Vagina (tissue), 2 donors: ENCODE results near the gene ATP6V1G2.

Source experiments
- POLR2A ChIP-seq, 2 donors: fragments of 450-650 bp; IDR thresholded peaks; one replicate each; pipeline ENCODE4 v1.6.1; 2017; ENCODE audit warnings: antibody characterized with exemption in 2 of 2, mild to moderate bottlenecking in 2 of 2, moderate library complexity in 2 of 2
- POLR2AphosphoS5 ChIP-seq, 2 donors: sonication (generic); formaldehyde crosslinking; IDR thresholded peaks; one replicate each; pipeline ENCODE4 v1.9.0; 2017; ENCODE audit warnings: antibody characterized with exemption in 2 of 2, mild to moderate bottlenecking in 2 of 2, low read depth in 1 of 2; ENCODE audit not compliant: insufficient read depth in 1 of 2
- TF ChIP-seq, protein P1 (sequence below), 3 experiments: fragments of 450-650 bp in 2 of 3; fragments of 200-600 bp in 1 of 3; sonication (generic) in 1 of 3; IDR thresholded peaks; one replicate each; pipeline ENCODE4 v1.5.1; 2017 to 2019; ENCODE audit warnings: antibody characterized with exemption in 3 of 3, mild to moderate bottlenecking in 2 of 3, moderate library complexity in 2 of 3

DNA sequence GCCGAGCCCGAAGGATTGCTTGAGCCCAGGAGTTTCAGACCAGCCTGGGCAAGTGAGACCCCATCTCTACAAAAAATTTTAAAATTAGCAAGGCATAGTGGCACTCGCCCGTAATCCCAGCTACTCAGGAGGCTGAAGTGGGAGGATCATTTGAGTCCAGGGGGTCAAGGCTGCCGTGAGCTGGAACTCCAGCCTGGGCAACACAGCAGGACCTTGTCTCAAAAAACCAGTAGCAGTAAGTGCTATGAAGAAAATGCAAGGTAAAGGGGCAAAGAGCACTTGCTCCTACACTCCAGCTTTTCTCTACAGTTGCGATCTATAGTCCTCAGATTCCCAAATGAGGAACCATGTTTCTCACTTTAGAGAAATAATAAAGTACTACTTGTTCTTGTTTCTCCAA lies 2.8 kb downstream of the ATP6V1G2 start:
- TF ChIP-seq POLR2A (IDR thresholded peaks at IDR 0.05): no peak
- TF ChIP-seq, protein P1, sequence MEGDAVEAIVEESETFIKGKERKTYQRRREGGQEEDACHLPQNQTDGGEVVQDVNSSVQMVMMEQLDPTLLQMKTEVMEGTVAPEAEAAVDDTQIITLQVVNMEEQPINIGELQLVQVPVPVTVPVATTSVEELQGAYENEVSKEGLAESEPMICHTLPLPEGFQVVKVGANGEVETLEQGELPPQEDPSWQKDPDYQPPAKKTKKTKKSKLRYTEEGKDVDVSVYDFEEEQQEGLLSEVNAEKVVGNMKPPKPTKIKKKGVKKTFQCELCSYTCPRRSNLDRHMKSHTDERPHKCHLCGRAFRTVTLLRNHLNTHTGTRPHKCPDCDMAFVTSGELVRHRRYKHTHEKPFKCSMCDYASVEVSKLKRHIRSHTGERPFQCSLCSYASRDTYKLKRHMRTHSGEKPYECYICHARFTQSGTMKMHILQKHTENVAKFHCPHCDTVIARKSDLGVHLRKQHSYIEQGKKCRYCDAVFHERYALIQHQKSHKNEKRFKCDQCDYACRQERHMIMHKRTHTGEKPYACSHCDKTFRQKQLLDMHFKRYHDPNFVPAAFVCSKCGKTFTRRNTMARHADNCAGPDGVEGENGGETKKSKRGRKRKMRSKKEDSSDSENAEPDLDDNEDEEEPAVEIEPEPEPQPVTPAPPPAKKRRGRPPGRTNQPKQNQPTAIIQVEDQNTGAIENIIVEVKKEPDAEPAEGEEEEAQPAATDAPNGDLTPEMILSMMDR (IDR thresholded peaks at IDR 0.05): no peak
- TF ChIP-seq POLR2AphosphoS5 (IDR thresholded peaks at IDR 0.05; ENCODE audit: insufficient read depth in 1 of 2, low read depth in 1 of 2): no peak
